HG03520 (cell line): Measurements from ENCODE around the gene RALGAPA2.

Source experiments
- ATAC-seq: cut with Tn5 transposase; IDR thresholded peaks from one replicate; pipeline ENCODE4 v1.9.1; 2021; ENCODE audit warnings: mild to moderate bottlenecking, moderate library complexity; ENCODE audit not compliant: unreplicated experiment

The RALGAPA2 gene

DNA sequence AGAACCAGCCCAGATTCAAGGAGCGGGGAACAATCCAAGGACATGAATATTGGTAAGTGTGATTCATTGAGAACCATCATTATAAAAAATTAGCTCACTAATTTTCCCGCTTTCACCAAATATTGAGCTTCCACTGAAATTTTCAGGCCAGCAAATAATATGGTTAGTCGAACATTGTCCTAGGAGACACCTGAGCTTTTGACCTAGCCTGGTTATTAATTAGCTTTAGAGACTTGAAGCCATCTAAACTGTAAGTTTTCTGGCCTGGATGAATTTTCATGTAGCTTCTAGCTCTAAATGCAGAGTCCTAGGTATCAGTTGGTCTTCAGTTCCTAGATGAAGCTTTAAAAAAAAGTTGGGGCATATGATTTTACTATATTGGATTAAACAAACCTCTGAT, 17.1 kb upstream of the RALGAPA2 start:
- ATAC-seq, result no peak

DNA sequence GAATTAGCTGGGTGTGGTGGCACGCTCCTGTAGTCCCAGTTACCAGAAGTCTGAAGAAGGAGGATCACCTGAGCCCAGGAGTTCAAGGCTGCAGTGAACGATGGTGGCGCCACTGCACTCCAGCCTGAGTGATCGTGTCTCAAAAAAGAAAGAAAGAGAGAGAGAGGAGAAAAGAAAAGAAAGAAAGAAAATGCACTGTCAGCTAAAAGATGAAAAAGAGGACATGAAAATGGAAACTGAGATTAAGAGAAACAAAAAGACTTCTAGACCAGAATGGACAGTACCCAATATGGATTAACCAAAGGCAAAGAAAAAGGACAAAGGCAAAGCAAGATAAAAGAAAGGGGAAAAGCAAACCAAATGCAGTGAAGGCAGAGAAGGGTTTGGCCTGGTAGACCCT, 9.0 kb upstream of the RALGAPA2 start:
- no peak for ATAC-seq

DNA sequence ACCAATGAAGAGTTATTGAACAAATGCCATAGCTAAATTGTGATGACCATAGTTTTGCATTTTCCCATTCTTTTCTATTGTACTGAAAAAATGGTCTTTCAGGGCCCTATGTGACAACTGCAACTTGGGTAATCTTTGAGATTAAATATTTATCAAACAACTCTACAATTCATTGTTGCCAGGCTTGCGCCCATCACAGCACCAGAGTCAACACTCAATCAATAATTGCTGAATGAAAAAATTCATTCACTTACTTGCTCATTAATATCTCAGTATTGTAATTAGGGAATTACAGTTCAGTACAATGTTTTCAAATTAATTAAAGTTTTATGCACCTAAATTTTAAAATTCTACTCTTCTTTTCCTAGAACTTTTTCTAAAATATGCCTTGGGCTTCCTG, 7.7 kb upstream of the RALGAPA2 start:
- no peak for ATAC-seq

DNA sequence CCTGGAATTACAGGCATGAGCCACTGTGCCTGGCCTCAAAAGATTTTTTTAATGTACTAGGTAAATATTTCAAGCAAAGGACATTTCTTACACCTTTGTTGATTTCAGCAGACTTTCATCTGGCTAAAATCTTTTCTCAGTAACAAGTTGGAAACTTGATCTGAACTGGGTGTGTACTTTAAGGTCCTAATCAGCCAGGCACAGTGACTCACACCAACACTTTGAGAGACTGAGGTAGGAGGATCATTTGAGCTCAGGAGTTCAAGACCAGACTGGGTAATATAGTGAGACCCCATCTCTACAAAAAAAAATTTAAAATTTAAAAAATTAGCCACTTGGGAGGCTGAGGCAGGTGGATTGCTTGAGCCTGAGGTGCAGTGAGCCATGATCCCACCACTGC, 7.0 kb upstream of the RALGAPA2 start:
- ATAC-seq, result no peak

DNA sequence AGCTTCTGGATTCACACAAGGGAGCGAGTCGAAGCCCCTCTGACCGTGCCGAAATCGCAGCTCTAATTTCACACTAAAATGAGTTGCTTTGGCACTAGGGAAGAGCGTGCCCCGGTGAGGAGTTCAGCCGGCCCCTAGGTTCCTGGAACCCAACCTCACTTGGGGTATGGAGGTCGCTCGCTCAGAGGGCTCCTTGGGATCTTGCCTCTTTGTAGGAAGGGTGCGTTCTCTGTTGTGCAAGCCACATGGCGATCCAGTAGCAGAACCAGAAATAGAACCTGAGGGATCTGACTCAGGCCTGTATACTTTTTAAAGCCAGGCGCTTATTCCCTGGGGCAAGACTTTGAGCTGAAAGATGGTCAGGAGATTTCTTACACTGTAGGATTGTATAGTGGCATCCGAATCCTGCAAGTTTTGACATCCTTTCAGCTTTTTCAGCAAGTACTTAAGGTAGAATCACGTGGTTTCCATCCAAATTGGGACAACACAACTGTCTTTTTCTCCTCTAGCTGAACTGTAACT, 861 bp upstream of the RALGAPA2 start:
- ATAC-seq, result no peak

DNA sequence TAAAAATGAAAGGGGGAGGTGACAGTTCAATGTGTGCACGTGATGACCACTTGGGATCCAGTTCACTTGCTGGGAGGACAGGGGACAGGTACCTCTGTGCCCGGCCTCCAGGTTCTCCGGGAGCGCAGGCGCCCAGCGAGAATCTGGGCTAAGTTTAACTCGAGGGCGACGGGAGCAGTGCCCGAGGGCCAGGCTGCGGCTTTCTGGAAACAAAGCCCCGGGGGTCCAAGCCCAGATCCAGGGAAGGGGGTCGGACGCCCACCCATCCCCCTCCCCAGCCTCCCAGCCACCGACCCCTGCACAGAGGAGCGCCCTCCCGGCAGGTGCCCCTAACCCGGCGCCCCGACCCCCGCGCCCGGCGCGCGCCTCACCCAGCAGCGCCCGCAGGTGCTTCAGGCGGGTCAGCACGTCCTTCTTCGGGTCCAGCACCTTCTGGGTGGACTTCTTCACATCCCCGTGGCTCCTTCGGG, 405 bp downstream of the RALGAPA2 start:
- ATAC-seq, result no peak

DNA sequence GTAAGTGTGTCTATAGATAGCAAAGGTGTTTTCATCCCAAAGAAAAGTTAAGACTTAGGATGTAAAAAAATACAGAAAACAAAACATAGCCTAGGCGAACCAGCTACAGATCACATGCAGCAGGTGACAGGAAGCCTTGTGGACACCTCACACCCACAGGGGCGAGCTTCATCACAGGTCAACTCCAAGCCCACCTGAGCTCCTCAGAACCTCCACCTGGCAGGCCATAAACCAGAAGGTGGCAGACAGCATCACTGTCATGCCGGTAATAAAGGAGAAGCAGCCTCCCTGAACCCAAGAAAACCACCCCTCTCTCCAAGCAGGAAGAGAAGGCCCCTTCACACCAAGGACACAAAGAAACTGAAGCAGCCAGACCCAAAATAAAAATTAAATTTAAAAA, 1.0 kb downstream of the RALGAPA2 start:
- no peak for ATAC-seq

DNA sequence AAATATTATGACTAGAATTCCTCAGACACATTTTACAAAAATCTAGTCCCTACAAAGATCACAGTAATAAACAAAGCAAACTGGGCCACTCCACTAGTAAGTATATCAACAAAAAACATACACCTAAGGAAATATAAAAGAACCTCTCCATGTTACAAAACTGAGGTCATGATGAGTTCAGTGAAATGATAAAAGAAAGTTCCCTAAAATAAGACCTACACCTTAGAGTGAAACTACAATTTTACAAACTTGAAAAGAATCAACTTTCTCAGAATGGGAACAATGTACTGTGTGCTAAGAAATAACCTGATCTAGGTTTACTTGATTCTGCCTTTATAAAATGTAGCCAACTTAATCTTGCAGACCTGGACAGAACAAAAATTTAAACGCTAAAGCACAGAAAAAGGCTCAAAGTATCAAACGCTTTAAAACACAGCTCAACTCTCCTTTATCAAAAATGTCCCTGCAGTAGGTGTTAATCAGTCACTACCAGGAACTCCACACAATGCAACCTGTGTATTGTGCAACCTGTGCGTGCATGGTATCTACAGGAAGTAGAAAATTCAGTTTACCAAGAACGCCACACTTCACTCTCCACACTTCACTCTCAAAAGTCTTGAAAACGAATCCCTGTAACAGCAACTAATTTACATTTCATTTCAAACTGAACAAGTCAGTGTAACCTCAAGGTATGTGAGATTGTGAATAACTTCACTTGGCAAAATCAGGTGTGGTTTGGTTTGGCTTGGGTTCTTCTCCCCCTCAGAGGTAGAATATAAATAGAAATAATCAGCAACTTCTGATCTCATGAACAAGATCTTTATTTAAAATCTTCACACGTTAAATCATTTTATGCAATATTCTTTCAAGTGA, 1.8 kb downstream of the RALGAPA2 start:
- ATAC-seq, result no peak

DNA sequence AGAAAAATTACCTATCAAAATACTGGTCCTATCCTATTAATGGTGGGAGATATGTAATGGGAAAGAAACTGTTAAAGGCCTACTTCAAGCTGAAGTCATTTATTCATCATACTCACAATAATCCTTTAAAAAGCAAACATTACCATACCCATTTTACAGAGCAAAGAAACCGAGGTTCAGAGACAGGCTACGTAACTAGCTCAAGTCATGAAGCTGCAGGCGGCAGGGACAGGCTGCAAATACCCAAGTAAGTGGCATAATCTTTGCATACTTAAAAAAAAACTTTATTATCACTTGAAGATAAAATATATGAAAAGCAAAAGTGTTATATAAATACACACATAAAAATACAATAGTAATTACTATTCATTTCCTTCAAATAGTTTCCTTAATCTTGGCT, 2.6 kb downstream of the RALGAPA2 start:
- no peak for ATAC-seq

DNA sequence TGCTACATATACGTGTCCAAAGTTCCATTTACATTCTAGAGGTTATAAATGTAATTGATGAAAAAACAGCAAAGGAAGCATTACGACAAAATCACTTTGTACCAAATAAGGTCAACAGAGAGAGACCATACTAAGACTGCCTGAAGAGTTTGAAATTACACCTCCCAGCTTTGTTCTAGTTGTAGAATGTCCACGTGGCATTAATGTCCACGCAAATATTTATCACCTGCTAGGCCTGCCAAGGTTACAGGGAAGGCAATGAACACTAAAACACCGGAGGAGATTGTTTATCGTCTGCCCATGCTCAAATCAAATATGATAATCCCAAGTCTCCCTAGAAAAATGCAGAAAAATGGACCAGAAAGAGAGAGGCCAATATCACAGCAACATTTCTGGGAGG, 6.2 kb downstream of the RALGAPA2 start:
- ATAC-seq, result no peak

DNA sequence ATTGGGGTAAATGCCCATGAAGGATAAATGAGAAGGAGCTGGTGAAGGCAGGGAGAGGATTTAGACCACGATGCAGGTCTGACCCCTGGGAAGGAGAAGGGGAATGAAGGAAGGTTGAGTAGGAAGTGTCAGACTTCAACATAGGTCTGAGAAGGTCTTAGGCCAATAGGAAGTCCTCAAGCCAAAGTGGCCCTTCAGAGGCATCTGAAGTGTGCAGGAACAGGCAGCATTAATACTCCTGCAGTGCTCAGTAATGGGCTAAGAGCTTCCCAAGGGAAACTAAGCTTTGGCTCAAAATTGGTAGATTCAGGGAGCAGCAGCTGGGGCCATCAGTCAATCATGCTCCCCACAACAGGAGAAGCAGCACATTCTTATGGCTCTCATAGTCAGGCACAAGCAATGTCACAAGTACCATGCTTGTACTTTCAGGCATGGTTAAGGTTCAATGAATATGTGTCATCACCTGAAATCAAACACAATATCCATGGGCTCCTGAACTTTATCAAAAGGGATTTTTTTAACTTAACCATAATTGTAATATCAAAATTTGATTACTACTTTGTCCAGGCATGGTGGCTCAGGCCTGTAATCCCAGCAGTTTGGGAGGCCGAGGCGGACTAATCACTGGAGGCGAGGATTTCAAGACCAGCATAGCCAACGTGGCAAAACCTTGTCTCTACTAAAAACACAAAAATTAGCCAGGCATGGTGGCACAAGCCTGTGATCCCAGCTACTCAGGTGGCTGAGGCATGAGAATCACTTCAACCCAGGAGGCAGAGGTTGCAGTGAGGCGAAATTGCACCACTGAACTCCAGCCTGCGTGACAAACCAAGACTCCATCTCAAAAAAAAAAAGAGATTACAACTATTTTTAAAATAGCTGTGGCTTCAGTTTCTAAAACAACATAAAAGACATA, 9.9 kb downstream of the RALGAPA2 start:
- ATAC-seq, result no peak

DNA sequence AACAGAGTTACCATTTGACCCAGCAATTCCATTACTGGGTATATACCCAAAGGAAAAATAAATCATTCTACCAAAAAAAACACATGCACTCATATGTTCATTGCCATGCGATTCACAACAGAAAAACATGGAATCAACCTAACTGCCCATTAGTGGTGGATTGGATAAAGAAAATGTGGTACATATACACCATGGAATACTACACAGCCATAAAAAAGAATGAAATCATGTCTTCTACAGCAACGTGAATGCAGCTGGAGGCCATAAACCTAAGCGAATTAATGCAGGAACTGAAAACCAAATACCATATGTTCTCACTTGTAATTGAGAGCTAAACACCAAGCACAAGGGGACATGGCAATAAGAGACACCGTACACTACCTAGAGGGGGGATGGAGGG, 12.5 kb downstream of the RALGAPA2 start:
- no peak for ATAC-seq

DNA sequence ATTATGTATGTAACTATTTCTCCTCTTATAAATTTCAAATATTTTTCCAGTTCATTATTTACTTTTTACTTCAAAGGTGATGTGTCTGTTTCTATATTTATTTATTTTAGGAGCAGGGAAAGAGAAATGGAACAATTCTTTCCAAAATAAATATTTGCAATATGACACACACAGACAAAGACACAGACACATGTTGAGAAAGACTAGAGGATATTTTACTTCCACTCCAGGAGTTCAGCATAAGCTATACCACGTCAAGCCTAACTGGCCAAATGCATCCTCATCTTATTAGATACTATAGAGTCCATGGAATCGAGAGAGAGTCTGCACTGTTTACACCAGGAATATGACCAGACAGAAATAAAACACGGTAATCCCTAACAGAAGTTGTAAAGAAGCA, 13.3 kb downstream of the RALGAPA2 start:
- ATAC-seq, result no peak

DNA sequence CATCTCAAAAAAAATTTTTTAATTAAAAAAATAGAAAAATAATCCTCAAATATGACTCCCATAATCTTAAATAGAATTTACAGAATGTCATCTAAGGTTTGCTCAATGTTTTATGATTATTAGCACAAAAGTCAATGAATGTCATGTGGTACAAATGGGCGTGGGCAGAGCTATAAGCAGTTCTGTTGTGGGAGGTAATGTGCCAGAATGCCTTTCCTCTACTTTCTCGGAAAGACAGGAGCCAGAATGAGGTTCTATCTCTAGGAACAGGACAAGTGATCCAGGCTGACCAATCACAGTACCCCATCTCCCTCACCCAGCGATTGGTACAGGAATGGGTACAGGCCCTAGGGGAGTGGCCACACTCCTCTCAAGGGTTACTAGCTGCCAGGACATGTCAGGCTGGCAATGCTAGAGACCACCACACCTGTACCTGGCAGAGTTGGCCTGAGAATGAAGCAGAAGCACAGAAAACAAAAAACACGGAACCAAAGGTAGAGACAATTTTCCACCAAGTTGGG, 15.1 kb downstream of the RALGAPA2 start:
- no peak for ATAC-seq

DNA sequence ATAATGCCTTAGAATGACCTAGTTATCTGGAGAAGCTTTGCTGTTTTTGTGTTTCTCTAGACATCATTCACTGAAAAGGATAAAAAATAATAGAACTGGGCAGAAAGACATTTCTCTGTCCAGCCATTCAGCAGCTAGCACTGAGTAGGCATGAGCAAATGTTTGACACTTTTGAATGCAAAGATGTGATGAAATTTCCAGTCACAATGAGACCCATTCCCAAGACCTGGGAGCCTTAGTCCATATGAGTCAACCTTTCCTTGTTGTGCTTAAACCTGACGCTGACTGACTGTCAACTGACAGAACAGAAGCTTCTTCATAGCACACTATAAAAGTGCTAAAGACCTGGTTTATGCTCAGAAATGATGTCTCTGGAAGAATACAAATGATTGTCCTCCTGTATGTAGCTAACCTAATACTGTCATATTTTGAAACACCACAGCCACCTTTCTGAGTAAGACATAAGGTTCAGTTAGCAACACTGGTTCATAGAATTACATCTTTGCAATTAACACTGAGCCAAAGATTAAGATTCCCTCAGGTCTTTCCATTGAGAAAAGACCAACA, 17.1 kb downstream of the RALGAPA2 start:
- no peak for ATAC-seq

DNA sequence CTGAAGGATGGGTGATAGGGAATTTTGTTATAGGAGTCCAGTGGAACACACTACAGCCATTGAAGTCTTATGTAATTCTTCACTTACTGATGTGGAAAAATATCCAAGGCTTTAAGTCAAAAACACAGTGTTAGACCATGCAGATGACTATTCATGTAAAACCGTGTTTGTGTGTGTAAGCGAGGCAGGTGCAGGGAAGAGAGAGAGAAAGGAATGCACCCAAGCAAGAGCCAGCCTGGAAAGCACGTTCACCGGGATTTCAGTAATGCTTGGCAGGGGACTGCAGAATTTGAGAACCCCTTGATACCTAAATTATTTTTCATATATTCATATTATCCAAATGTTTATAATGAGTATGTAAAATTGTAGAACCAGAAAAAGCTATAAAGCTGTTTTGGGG, 17.9 kb downstream of the RALGAPA2 start:
- ATAC-seq, result no peak

DNA sequence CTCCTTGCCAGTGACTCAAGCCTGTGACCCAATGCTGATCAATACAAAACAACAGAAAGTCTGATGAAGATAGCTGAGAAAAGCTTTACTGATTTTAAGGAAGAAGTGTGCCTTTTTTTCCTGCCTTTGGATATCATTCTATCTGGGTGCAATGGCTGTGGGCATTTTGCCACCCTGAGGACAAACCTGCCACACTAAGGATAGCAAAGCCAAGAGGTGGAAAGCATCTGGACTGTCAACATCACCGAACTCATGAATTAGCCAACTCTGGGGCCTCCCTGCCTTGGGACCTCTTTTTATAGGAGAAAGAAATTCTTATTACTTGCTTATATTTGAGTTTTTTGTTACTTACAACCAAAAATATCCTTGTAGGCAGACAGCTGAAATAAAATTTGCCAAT, 19.9 kb downstream of the RALGAPA2 start:
- ATAC-seq, result no peak

DNA sequence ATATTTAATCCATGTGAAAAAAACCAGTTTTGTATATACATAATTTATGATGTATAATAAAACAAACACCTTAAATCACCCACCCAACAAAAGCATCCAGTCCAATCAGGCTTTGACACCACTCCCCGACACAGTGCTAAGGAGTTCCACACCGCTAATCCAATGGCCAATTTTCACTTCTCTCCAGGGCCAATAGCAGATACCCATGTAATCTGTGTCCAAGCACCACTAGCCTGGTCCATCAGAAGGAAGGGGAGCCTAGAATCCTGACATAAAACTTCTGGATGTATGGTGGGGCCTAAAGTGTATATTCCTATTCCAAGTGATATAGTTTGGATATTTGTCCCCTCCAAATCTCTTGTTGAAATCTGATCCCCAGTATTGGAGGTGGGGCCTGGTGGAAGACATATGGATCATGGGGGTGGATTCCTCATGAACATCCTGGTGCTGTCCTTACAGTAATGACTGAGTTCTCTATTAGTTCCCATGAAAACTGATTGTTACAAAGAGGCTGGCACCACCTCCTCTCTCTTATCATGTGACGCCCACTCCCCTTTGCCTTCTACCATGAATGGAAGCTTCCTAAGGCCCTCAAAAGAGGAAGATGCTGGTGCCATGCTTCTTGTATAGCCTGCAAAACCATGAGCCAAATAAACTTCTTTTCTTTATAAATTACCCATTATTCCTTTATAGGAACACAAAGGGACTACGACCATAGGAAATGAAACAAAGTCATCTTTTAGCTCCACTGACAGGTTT, 20.8 kb downstream of the RALGAPA2 start:
- ATAC-seq, result peak; percentile 17

DNA sequence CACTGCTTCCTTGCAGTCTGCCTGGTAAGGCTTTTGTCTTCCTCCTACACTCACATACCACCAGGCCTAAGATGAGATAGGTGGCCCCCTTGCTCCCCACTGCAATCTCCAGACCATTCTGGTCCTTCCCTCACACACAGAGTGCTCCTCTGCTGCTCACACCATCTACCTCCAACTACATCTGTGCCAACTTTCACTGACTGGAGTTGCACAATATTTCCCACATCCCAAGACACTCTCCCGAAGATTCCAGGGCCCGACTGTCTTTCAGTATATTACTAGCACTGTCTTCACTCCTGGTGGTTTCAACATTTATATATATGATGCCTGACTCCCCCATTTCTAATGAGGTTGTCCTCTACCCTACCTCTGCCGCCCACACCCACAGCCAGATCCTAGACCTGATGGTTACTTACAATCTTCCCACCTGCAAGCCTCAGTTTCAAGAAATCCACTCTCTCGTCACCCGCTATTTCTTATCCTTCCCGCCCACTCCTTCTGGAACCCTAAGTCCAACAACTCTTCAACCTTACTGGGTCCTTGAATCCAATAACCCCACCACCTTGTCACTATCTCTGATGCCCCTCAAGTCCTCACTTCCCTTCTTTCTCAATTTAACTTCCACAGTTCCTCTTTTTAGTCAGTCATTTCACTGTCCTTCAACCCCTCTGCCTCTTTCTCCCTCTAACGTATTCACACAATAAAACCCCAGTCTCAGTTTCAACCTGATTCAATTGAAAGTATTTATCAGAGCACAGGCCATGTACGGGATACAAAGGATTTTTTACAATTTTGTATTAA, 21.6 kb downstream of the RALGAPA2 start:
- peak; percentile 71 for ATAC-seq

DNA sequence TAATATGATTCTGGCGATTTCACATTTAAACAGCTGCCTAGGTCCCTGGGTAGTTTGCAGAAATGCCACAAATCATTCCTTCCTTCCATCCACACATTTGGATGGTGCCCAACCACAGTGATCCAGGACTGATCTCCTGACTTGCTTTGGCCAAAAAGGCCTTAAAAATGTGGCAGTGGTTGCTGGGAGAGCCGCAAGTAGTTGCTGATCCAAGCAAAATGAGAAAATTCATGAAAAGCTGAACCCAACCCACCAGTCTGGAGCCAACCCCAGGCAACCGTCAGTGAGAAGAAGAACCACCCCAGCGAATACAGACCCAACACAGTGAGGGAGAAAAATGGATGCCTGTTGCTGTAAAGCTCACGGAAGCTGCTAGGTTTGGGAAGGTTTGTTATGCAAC, 25.1 kb downstream of the RALGAPA2 start:
- ATAC-seq, result no peak
